Prostate gland (tissue), 2 donors: ENCODE data around the gene C1orf21. TPM values are rescaled to one million over a fixed set of nuclear protein-coding genes. Genes with fewer than 3 reads are reported as not detected.

Experiments used
- DNase-seq: peaks from one replicate; pipeline ENCODE4 v3.0.0-alpha.2; 2019; ENCODE audit warnings: low spot score
- H3K27ac ChIP-seq, 2 donors: fragments of 200-600 bp; sonication (generic); 2 replicates each; pipeline ENCODE4 v1.5.1; 2017 to 2019
- H3K27me3 ChIP-seq: fragments of 200-600 bp; sonication (generic); replicated peaks from 2 replicates; pipeline ENCODE4 v1.5.1; 2019; ENCODE audit not compliant: insufficient read depth
- H3K36me3 ChIP-seq, 2 donors: fragments of 200-600 bp; sonication (generic); 1 replicate in 1 of 2; 2 replicates in 1 of 2; pipeline versions ENCODE4 v1.5.1 to v1.8.1; 2017 to 2019
- H3K4me1 ChIP-seq: fragments of 200-600 bp; sonication (generic); replicated peaks from 2 replicates; pipeline ENCODE4 v1.5.1; 2019
- H3K4me3 ChIP-seq, 2 donors: fragments of 200-600 bp; sonication (generic); 2 replicates each; pipeline ENCODE4 v1.5.1; 2017 to 2019
- H3K9me3 ChIP-seq: fragments of 200-600 bp; sonication (generic); 2 replicates; pipeline ENCODE4 v1.5.1; 2017
- CTCF ChIP-seq, 4 experiments: fragments of 200-600 bp in 2 of 4; fragments of 450-650 bp in 2 of 4; sonication (generic) in 2 of 4; IDR thresholded peaks; 1 replicate in 3 of 4; 2 replicates in 1 of 4; pipeline ENCODE4 v1.5.1; 2016 to 2019; ENCODE audit warnings: antibody characterized with exemption in 4 of 4, mild to moderate bottlenecking in 2 of 4, moderate library complexity in 2 of 4
- POLR2A ChIP-seq: fragments of 450-650 bp; IDR thresholded peaks from one replicate; pipeline ENCODE4 v1.6.1; 2016; ENCODE audit warnings: antibody characterized with exemption, mild to moderate bottlenecking
- POLR2AphosphoS5 ChIP-seq: sonication (generic); formaldehyde crosslinking; IDR thresholded peaks from one replicate; pipeline ENCODE4 v1.6.1; 2017; ENCODE audit warnings: antibody characterized with exemption
- WGBS: methylation state at CpG from one replicate; pipeline ENCODE4 v1.1.5; 2018; 5-methylcytosine and 5-hydroxymethylcytosine counted together
- intact Hi-C: fragments of 100-400 bp; cut with DNase I; formaldehyde crosslinking; loops from one replicate; pipeline ENCODE4 v1.14.2; 2022
- total RNA-seq, 2 donors: library from RNA; depleted of rRNA; stranded (reverse); fragments of >200 nt; gene quantifications; one replicate each; pipeline ENCODE4 v1.1.0, GENCODE V29; 2016

Gene C1orf21
- total RNA-seq, 2 donors from 2014 or later: 28.8 to 79.3 TPM

GRCh38 chr1:184412472-184412871 is 25.6 kb downstream of the C1orf21 start:
- 100% methylated on average over 1 of the region's 1 CpG for WGBS
- no peaks in the 10 kb centered on the region for H3K36me3 ChIP-seq
- intact Hi-C loops: no loop called here
- H3K27ac ChIP-seq: no peak overlapping the region
- H3K27me3 ChIP-seq: no peaks in the 10 kb centered on the region
- H3K4me1 ChIP-seq: no peaks in the 10 kb centered on the region
- DNase-seq: no peak
- TF ChIP-seq CTCF (IDR thresholded peaks at IDR 0.05) (no peak), POLR2AphosphoS5 (no peak), POLR2A (no peak)
- H3K9me3 ChIP-seq: no peaks in the 10 kb centered on the region
- H3K4me3 ChIP-seq: no peak overlapping the region

DNA sequence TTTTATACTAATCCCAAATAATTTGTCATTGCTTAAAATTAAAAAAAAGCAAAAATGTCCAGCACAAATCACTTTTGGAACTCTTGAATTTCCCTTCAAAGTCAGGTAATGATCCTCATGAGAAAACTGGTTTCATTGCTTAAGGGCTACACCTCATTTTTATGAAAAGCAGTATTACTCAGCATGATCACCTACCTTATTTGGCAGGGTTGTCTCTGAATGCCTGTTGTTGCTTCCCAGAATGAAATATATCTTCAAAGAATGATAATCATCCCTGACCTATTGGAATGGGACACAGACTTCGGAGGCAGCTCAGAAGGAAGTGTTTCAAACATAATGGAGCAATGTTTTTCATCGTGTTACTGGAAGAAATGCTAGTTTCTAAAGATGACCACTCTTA is 29.7 kb downstream of the C1orf21 start:
- H3K27ac ChIP-seq: no peak overlapping the region
- H3K9me3 ChIP-seq: no peaks in the 10 kb centered on the region
- no peaks in the 10 kb centered on the region for H3K27me3 ChIP-seq
- no peaks in the 10 kb centered on the region for H3K4me1 ChIP-seq
- DNase-seq: no peak
- intact Hi-C loops: no loop called here
- 46% methylated on average over 2 of the region's 2 CpGs for WGBS
- no peak for TF ChIP-seq POLR2AphosphoS5
- TF ChIP-seq POLR2A: no peak
- no peak for TF ChIP-seq CTCF (IDR thresholded peaks at IDR 0.05)
- no peak overlapping the region for H3K4me3 ChIP-seq
- H3K36me3 ChIP-seq: no peaks in the 10 kb centered on the region

DNA sequence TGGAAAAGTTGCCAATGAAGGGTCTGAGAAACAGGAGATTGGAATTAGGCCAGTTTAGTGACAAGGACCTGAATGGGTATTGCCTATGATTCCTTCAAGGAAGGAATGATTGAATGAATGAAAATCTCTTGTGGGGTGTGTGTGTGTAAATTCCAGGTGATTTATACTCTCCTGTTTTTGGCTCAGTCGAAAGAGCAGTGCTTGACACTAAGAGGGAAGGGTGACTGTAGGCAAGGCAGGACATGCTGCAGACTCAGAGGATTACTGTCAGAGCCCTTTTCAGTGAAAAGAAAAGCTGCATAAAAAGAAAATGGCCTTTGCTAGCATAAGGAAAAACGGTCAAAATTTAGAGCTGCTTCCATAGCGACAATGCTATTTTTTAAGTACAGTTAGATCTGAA is 30.1 kb downstream of the C1orf21 start:
- Histone ChIP-seq H3K4me1 (no peaks in the 10 kb centered on the region), H3K4me3 (no peak overlapping the region), H3K36me3 (no peaks in the 10 kb centered on the region), H3K9me3 (no peaks in the 10 kb centered on the region), H3K27me3 (no peaks in the 10 kb centered on the region), H3K27ac (no peak overlapping the region)
- intact Hi-C loops: no loop called here
- no peak for DNase-seq
- TF ChIP-seq POLR2AphosphoS5 (no peak), CTCF (IDR thresholded peaks at IDR 0.05) (no peak), POLR2A (no peak)
- 26% methylated on average over 3 of the region's 3 CpGs for WGBS

GRCh38 chr1:184417916-184418315 is 31.1 kb downstream of the C1orf21 start:
- no peak overlapping the region for H3K4me3 ChIP-seq
- intact Hi-C loops: no loop called here
- no peak for DNase-seq
- H3K36me3 ChIP-seq: no peaks in the 10 kb centered on the region
- no peaks in the 10 kb centered on the region for H3K9me3 ChIP-seq
- H3K4me1 ChIP-seq: peaks cover 5% of the 10 kb centered on the region
- WGBS: 100% methylated on average over 1 of the region's 1 CpG
- H3K27ac ChIP-seq: no peak overlapping the region
- H3K27me3 ChIP-seq: no peaks in the 10 kb centered on the region
- TF ChIP-seq POLR2AphosphoS5 (no peak), POLR2A (no peak), CTCF (IDR thresholded peaks at IDR 0.05) (no peak)

GRCh38 chr1:184418652-184419349 is 32.0 kb downstream of the C1orf21 start:
- no peak for TF ChIP-seq POLR2AphosphoS5
- no peak for TF ChIP-seq CTCF (IDR thresholded peaks at IDR 0.05)
- TF ChIP-seq POLR2A: no peak
- Histone ChIP-seq H3K36me3 (no peaks in the 10 kb centered on the region), H3K27me3 (no peaks in the 10 kb centered on the region), H3K4me1 (peaks cover 5% of the 10 kb centered on the region), H3K4me3 (no peak overlapping the region), H3K27ac (no peak overlapping the region), H3K9me3 (no peaks in the 10 kb centered on the region)
- 71% methylated on average over 4 of the region's 4 CpGs for WGBS
- intact Hi-C loops: no loop called here
- DNase-seq: no peak
